ENCODE data around the gene SSR1.

SSR1 gene

GRCh38 chr6:7241160-7241559 lies 71.8 kb downstream of the SSR1 start:
- H4K8ac ChIP-seq (ENCODE audit: low read depth, low read length) = no peak overlapping the region
- no peak overlapping the region for H3K4me2 ChIP-seq (ENCODE audit: low read length)

GRCh38 chr6:7240351-7240750 lies 72.6 kb downstream of the SSR1 start:
- no peaks in the 10 kb centered on the region for H3K79me1 ChIP-seq (ENCODE audit: low read length)
- H2AK5ac ChIP-seq (ENCODE audit: low read length) = no peak overlapping the region
- no peaks in the 10 kb centered on the region for H3K27me3 ChIP-seq (ENCODE audit: insufficient read depth, low read length)
- no peak overlapping the region for H3K9ac ChIP-seq (ENCODE audit: low read length)
- H4K91ac ChIP-seq (ENCODE audit: low read depth, low read length) = no peak overlapping the region
- H2BK120ac ChIP-seq (ENCODE audit: insufficient read depth, low read length, poor library complexity) = no peak overlapping the region
- no peak overlapping the region for H3K18ac ChIP-seq (ENCODE audit: low read length)
- H4K12ac ChIP-seq (ENCODE audit: low read depth, low read length) = no peak overlapping the region
- no peak overlapping the region for H3K4me2 ChIP-seq (ENCODE audit: low read length)
- no peak overlapping the region for H3K23ac ChIP-seq (ENCODE audit: low read length)
- peaks cover 0 to 3% of the 10 kb centered on the region in 2 experiments for H3K4me1 ChIP-seq (ENCODE audit: control insufficient read depth in 1 of 2, insufficient read depth in 2 of 2, low read length in 2 of 2)
- no peak for DNase-seq
- no peak overlapping the region for H2BK12ac ChIP-seq (ENCODE audit: low read length)
- H3K27ac ChIP-seq (ENCODE audit: low read depth, low read length) = no peak overlapping the region
- no peak overlapping the region for H4K8ac ChIP-seq (ENCODE audit: low read depth, low read length)
- H3K4me3 ChIP-seq (ENCODE audit: low read depth, low read length) = no peak overlapping the region
- H3K14ac ChIP-seq (ENCODE audit: low read length) = no peak overlapping the region
- no peak overlapping the region for H2BK5ac ChIP-seq (ENCODE audit: low read depth, low read length, poor library complexity)
- whole genome bisulfite sequencing (ENCODE audit: extremely low coverage, insufficient coverage, insufficient read length) = no CpG with 5 or more reads among the region's 9 CpGs
- H3K4ac ChIP-seq (ENCODE audit: low read depth, low read length) = no peak overlapping the region
- H3K79me2 ChIP-seq (ENCODE audit: control insufficient read depth, insufficient read depth, low read length, poor library complexity) = no peaks in the 10 kb centered on the region
- no peaks in the 10 kb centered on the region for H3K9me3 ChIP-seq (ENCODE audit: insufficient read depth, low read depth, low read length)
- H2AFZ ChIP-seq (ENCODE audit: insufficient read depth, low read length, poor library complexity) = no peak overlapping the region
- peaks cover 28 to 32% of the 10 kb centered on the region in 2 experiments for H3K36me3 ChIP-seq (ENCODE audit: control insufficient read depth in 1 of 2, insufficient read depth in 2 of 2, low read length in 2 of 2)

More at GRCh38 chr6:7241160-7241559, 71.8 kb downstream of the SSR1 start:
- Histone ChIP-seq H3K9ac (ENCODE audit: low read length) (no peak overlapping the region), H3K18ac (ENCODE audit: low read length) (no peak overlapping the region), H3K4me1 (ENCODE audit: control insufficient read depth in 1 of 2, insufficient read depth in 2 of 2, low read length in 2 of 2) (peaks cover 0 to 3% of the 10 kb centered on the region in 2 experiments), H3K4ac (ENCODE audit: low read depth, low read length) (no peak overlapping the region), H3K27me3 (ENCODE audit: insufficient read depth, low read length) (no peaks in the 10 kb centered on the region), H3K4me3 (ENCODE audit: low read depth, low read length) (no peak overlapping the region), H2BK120ac (ENCODE audit: insufficient read depth, low read length, poor library complexity) (no peak overlapping the region), H3K23ac (ENCODE audit: low read length) (no peak overlapping the region), H2BK12ac (ENCODE audit: low read length) (no peak overlapping the region), H2AK5ac (ENCODE audit: low read length) (no peak overlapping the region), H3K79me2 (ENCODE audit: control insufficient read depth, insufficient read depth, low read length, poor library complexity) (no peaks in the 10 kb centered on the region), H3K9me3 (ENCODE audit: insufficient read depth, low read depth, low read length) (no peaks in the 10 kb centered on the region), H4K91ac (ENCODE audit: low read depth, low read length) (no peak overlapping the region), H3K79me1 (ENCODE audit: low read length) (no peaks in the 10 kb centered on the region), H3K27ac (ENCODE audit: low read depth, low read length) (no peak overlapping the region), H4K12ac (ENCODE audit: low read depth, low read length) (no peak overlapping the region), H3K36me3 (ENCODE audit: control insufficient read depth in 1 of 2, insufficient read depth in 2 of 2, low read length in 2 of 2) (peaks cover 32 to 37% of the 10 kb centered on the region in 2 experiments), H2BK5ac (ENCODE audit: low read depth, low read length, poor library complexity) (no peak overlapping the region), H3K14ac (ENCODE audit: low read length) (no peak overlapping the region), H2AFZ (ENCODE audit: insufficient read depth, low read length, poor library complexity) (no peak overlapping the region)
- no peak for DNase-seq
- no CpG with 5 or more reads among the region's 10 CpGs for WGBS (ENCODE audit: extremely low coverage, insufficient coverage, insufficient read length)

- no peaks in the 10 kb centered on the region for H3K79me1 ChIP-seq (ENCODE audit: low read length)
- H2AFZ ChIP-seq (ENCODE audit: insufficient read depth, low read length, poor library complexity) = no peak overlapping the region
- H3K4me1 ChIP-seq (ENCODE audit: control insufficient read depth in 1 of 2, insufficient read depth in 2 of 2, low read length in 2 of 2) = peaks cover 0 to 3% of the 10 kb centered on the region in 2 experiments
- no peak overlapping the region for H2BK12ac ChIP-seq (ENCODE audit: low read length)
- H3K14ac ChIP-seq (ENCODE audit: low read length) = no peak overlapping the region
- no peak overlapping the region for H3K9ac ChIP-seq (ENCODE audit: low read length)
- H2BK5ac ChIP-seq (ENCODE audit: low read depth, low read length, poor library complexity) = no peak overlapping the region
- no peaks in the 10 kb centered on the region for H3K27me3 ChIP-seq (ENCODE audit: insufficient read depth, low read length)
- H4K12ac ChIP-seq (ENCODE audit: low read depth, low read length) = no peak overlapping the region
- no peak overlapping the region for H3K27ac ChIP-seq (ENCODE audit: low read depth, low read length)
- DNase-seq = no peak
- H3K9me3 ChIP-seq (ENCODE audit: insufficient read depth, low read depth, low read length) = no peaks in the 10 kb centered on the region
- H3K18ac ChIP-seq (ENCODE audit: low read length) = no peak overlapping the region
- no peak overlapping the region for H4K8ac ChIP-seq (ENCODE audit: low read depth, low read length)
- no peak overlapping the region for H4K91ac ChIP-seq (ENCODE audit: low read depth, low read length)
- no peaks in the 10 kb centered on the region for H3K79me2 ChIP-seq (ENCODE audit: control insufficient read depth, insufficient read depth, low read length, poor library complexity)
- H2BK120ac ChIP-seq (ENCODE audit: insufficient read depth, low read length, poor library complexity) = no peak overlapping the region
- no peak overlapping the region for H2AK5ac ChIP-seq (ENCODE audit: low read length)
- no peak overlapping the region for H3K4ac ChIP-seq (ENCODE audit: low read depth, low read length)
- no peak overlapping the region for H3K4me3 ChIP-seq (ENCODE audit: low read depth, low read length)
- whole genome bisulfite sequencing (ENCODE audit: extremely low coverage, insufficient coverage, insufficient read length) = no CpG with 5 or more reads among the region's 5 CpGs
- H3K23ac ChIP-seq (ENCODE audit: low read length) = no peak overlapping the region
- H3K4me2 ChIP-seq (ENCODE audit: low read length) = no peak overlapping the region
- H3K36me3 ChIP-seq (ENCODE audit: control insufficient read depth in 1 of 2, insufficient read depth in 2 of 2, low read length in 2 of 2) = peaks cover 24 to 35% of the 10 kb centered on the region in 2 experiments
Observed at GRCh38 chr6:7239590-7239948, 73.4 kb downstream of the SSR1 start.

GRCh38 chr6:7238900-7239589 lies 74.0 kb downstream of the SSR1 start:
- Histone ChIP-seq H3K36me3 (ENCODE audit: control insufficient read depth in 1 of 2, insufficient read depth in 2 of 2, low read length in 2 of 2) (peaks cover 23 to 36% of the 10 kb centered on the region in 2 experiments), H4K12ac (ENCODE audit: low read depth, low read length) (no peak overlapping the region), H2AFZ (ENCODE audit: insufficient read depth, low read length, poor library complexity) (no peak overlapping the region), H3K9ac (ENCODE audit: low read length) (no peak overlapping the region), H3K4me1 (ENCODE audit: control insufficient read depth in 1 of 2, insufficient read depth in 2 of 2, low read length in 2 of 2) (peaks cover 0 to 3% of the 10 kb centered on the region in 2 experiments), H4K91ac (ENCODE audit: low read depth, low read length) (no peak overlapping the region), H3K27ac (ENCODE audit: low read depth, low read length) (no peak overlapping the region), H3K14ac (ENCODE audit: low read length) (no peak overlapping the region), H3K4me2 (ENCODE audit: low read length) (no peak overlapping the region), H4K8ac (ENCODE audit: low read depth, low read length) (no peak overlapping the region), H2BK12ac (ENCODE audit: low read length) (no peak overlapping the region), H3K23ac (ENCODE audit: low read length) (no peak overlapping the region), H3K27me3 (ENCODE audit: insufficient read depth, low read length) (no peaks in the 10 kb centered on the region), H2BK120ac (ENCODE audit: insufficient read depth, low read length, poor library complexity) (no peak overlapping the region), H3K18ac (ENCODE audit: low read length) (no peak overlapping the region), H2BK5ac (ENCODE audit: low read depth, low read length, poor library complexity) (no peak overlapping the region), H3K9me3 (ENCODE audit: insufficient read depth, low read depth, low read length) (no peaks in the 10 kb centered on the region), H3K4ac (ENCODE audit: low read depth, low read length) (no peak overlapping the region), H3K4me3 (ENCODE audit: low read depth, low read length) (no peak overlapping the region), H3K79me2 (ENCODE audit: control insufficient read depth, insufficient read depth, low read length, poor library complexity) (no peaks in the 10 kb centered on the region), H3K79me1 (ENCODE audit: low read length) (no peaks in the 10 kb centered on the region), H2AK5ac (ENCODE audit: low read length) (no peak overlapping the region)
- DNase-seq = peak; percentile 57 to 75
- WGBS (ENCODE audit: extremely low coverage, insufficient coverage, insufficient read length) = no CpG with 5 or more reads among the region's 10 CpGs

Measured in trophoblast cell (in vitro differentiated cells and primary cell).